GM18507 (cell line): ENCODE results near the gene MIER3.
"Not testable (repeated sequence)": the region's sequence is repeated elsewhere in the genome, so short reads cannot be mapped to it uniquely, and the experiment has no call there.

ENCODE experiments used
- DNase-seq: peaks from one replicate; pipeline ENCODE4 v3.0.0; 2011; ENCODE audit warnings: low read depth; ENCODE audit not compliant: insufficient read length; ENCODE audit errors: extremely low spot score
- FAIRE-seq: peaks from 2 replicates; lab custom pipeline; 2011; peaks lifted over from hg19 to GRCh38; lab: Jason Lieb, UNC

MIER3 gene

GRCh38 chr5:56951946-56952691, at the start of gene MIER3:
Gene MIER3 (minus strand): TSS chr5:56952123. CDS start chr5:56952102, 21 bp downstream.
- peak; percentile 54 for FAIRE-seq
- DNase-seq = peak; percentile 87

- DNase-seq = no peak
- FAIRE-seq = no peak
Observed at GRCh38 chr5:56995596-56995995, 43.7 kb upstream of the MIER3 start.

DNA sequence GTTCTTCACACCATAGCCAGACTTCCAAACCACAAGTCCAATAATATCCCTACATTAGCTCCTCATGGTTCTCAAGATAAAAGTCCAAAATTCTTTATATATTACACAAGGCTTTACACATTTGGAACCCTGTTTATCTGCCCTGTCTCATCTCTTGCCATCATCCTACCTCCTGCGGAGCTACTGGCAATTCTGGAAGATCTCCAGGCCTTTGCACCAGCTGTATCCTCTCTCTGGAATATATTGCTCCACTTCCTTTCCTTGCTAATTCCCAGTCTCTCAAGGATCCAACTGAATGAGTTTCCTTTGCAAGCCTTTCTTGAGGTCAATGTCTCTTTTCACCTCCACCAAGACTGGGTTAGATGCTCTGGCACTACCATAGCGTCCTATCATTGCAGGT, 41.3 kb upstream of the MIER3 start:
- FAIRE-seq (no peak), DNase-seq (no peak)

- DNase-seq = no peak
- FAIRE-seq = no peak
Observed at GRCh38 chr5:56989676-56990075, 37.8 kb upstream of the MIER3 start.

DNA sequence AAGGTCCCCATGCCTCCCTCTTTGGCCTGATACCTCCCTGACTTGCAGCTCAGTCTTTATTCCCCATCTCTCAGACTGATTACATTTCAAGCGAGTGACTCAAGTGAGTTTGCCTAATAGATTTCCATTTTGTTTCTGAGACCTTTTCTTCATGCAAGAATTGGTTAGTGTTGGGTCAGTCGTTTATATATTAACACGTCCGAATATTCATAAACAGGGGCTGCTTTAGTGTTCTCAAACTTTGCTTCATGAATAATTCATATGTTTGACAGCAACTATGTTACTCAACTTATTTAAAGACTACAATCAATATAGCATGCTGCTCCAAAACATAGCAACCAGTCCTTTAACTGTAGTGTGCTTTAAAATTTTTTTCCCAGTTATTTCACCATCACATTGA, 36.6 kb upstream of the MIER3 start:
- no peak for DNase-seq
- FAIRE-seq = no peak

- FAIRE-seq (no peak), DNase-seq (no peak)
Observed at GRCh38 chr5:56987171-56987570, 35.2 kb upstream of the MIER3 start.

- FAIRE-seq = no peak
Observed at GRCh38 chr5:56986626-56986947, 34.7 kb upstream of the MIER3 start.

DNA sequence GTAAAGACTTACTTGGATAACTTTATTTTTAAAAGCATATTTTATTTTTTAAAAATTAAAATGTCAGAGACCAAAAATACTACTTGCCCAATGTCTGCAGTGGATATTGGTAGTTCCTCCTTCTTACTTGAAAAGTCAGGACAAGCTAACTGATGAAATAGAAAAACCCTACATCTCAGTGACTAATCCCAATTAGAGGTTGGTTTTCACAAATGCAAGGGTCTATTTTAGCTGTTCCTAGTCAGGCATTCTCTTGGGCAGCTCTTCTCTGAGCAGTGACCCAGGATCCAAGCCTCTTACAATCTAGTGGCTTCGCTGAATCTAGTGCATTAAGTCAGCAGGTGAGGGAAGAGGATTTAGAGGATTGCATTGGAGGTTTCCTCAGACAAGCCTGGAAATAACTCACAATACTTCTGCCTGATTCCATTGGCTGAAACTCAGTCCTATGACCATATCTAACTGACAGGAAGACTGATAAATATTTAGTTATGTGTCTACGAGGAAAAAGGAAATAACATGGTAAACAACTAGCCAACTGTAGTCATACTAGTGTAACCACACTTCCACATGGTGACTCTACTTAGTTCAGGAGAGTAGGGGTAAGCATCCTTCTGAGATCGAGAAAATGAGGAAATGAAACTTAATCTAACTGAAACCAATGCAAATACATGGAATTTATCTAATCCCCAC, 34.2 kb upstream of the MIER3 start:
- no peak for DNase-seq
- FAIRE-seq = peak; percentile 62

More at GRCh38 chr5:56986626-56986947, 34.7 kb upstream of the MIER3 start:
- DNase-seq = no peak

- DNase-seq = no peak
- peak; percentile 80 for FAIRE-seq
Observed at GRCh38 chr5:56984445-56984844, 32.5 kb upstream of the MIER3 start.

- DNase-seq = no peak
- FAIRE-seq = peak; percentile 55
Observed at GRCh38 chr5:56983593-56984361, 31.9 kb upstream of the MIER3 start.

- DNase-seq = no peak
- FAIRE-seq = no peak
Observed at GRCh38 chr5:56981548-56982315, 29.8 kb upstream of the MIER3 start.

DNA sequence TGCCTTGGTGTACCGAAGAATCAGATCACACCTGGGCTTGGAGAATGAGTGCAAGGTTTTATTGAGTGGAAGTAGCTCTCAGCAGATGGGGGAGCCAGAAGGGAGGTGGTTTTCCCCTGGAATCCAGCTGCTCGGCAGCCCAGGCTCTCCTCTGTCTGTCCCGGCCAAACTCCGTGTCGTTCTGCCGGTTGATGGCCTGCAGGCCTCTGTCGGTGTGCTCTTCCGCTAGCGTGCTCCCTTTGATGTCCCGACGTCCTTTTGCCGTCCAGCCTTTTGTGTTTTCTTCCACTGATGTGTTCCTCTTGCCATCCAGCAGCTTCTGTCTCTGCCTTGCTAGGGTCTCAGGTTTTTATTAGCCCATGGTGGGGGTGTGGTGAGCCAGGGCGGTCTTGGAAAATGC, 28.0 kb upstream of the MIER3 start:
- DNase-seq (no peak), FAIRE-seq (no peak)

GRCh38 chr5:56979526-56979925, 27.6 kb upstream of the MIER3 start:
- DNase-seq, FAIRE-seq: not testable (repeated sequence)

GRCh38 chr5:56977822-56978221, 25.9 kb upstream of the MIER3 start:
- FAIRE-seq = no peak
- no peak for DNase-seq

DNA sequence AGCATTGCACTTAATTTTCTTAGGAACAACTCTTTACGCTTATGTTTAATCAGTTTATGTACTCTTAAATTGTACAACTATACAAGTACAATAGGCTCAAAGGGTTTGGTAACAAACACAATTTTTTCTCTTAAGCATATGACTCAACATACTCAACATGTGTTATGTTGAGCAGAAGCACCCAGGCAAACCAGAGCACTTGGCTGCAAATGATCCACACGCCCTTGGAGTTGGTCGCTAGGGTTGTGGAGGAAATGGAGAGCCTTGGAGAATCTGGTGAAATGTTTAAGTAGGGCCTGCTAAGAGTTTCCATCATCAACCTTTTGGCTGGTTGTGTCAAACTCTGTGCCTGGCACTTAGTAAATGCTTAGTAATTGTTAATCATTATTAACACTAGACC, 25.1 kb upstream of the MIER3 start:
- no peak for FAIRE-seq
- no peak for DNase-seq

- DNase-seq (no peak), FAIRE-seq (no peak)
Observed at GRCh38 chr5:56974241-56974640, 22.3 kb upstream of the MIER3 start.

GRCh38 chr5:56973473-56973872, 21.6 kb upstream of the MIER3 start:
- DNase-seq (no peak), FAIRE-seq (no peak)

DNA sequence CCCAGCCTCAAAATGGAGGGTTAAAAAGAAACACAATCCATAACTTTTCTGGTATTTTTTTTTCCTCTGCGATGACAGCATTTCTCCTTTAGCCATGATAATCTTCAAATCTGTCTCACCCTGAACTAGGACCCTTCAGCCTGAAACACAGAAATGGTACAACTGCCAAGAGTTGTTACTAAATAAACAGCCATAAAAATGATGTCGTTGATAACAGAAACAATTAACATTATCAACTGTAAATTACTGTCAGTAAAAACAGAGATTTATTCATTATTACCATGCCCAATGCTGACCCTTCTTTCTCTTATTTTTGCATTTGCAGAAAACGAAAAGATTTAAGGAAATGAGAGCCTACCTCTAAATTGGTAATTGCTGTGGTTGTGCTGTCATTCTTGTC, 19.4 kb upstream of the MIER3 start:
- no peak for FAIRE-seq
- DNase-seq = no peak

- FAIRE-seq = no peak
- no peak for DNase-seq
Observed at GRCh38 chr5:56964173-56964572, 12.2 kb upstream of the MIER3 start.

GRCh38 chr5:56963246-56963645, 11.3 kb upstream of the MIER3 start:
- DNase-seq (no peak), FAIRE-seq (no peak)
